GM18505 (cell line): Measurements from ENCODE around the gene CD248.
"Not testable (repeated sequence)": the region's sequence is repeated elsewhere in the genome, so short reads cannot be mapped to it uniquely, and the experiment has no call there.

ENCODE experiments used
- ATAC-seq: cut with Tn5 transposase; IDR thresholded peaks from one replicate; pipeline ENCODE4 v1.9.1; 2021; ENCODE audit not compliant: unreplicated experiment
- POLR2A ChIP-seq: IDR thresholded peaks from 4 replicates; pipeline ENCODE4 v1.6.1; 2011; ENCODE audit warnings: borderline replicate concordance; ENCODE audit not compliant: insufficient read depth, insufficient read length; ENCODE audit errors: extremely low read depth

CD248 gene, protein sequence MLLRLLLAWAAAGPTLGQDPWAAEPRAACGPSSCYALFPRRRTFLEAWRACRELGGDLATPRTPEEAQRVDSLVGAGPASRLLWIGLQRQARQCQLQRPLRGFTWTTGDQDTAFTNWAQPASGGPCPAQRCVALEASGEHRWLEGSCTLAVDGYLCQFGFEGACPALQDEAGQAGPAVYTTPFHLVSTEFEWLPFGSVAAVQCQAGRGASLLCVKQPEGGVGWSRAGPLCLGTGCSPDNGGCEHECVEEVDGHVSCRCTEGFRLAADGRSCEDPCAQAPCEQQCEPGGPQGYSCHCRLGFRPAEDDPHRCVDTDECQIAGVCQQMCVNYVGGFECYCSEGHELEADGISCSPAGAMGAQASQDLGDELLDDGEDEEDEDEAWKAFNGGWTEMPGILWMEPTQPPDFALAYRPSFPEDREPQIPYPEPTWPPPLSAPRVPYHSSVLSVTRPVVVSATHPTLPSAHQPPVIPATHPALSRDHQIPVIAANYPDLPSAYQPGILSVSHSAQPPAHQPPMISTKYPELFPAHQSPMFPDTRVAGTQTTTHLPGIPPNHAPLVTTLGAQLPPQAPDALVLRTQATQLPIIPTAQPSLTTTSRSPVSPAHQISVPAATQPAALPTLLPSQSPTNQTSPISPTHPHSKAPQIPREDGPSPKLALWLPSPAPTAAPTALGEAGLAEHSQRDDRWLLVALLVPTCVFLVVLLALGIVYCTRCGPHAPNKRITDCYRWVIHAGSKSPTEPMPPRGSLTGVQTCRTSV

DNA sequence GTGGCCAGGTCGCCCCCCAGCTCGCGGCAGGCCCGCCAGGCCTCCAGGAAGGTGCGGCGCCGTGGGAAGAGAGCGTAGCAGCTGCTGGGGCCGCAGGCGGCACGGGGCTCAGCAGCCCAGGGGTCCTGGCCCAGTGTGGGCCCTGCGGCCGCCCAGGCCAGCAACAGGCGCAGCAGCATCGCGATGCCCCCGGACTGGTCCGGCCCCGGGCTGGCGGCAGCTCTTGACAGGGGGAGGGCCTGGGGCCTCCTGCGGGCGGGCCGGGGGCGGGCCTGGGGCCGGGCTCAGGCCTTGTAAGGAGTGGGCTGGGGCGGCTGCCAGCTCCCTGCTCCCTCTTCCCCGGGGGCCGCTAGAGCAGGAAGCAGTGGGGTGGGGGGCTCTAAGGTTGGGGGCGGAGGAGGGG lies at the start of gene CD248:
Gene CD248 (minus strand): TSS at position 196 of the 403 bp plus-strand sequence. CDS start 17 bp downstream, at position 179.
- ATAC-seq: no peak
- TF ChIP-seq POLR2A: no peak

DNA sequence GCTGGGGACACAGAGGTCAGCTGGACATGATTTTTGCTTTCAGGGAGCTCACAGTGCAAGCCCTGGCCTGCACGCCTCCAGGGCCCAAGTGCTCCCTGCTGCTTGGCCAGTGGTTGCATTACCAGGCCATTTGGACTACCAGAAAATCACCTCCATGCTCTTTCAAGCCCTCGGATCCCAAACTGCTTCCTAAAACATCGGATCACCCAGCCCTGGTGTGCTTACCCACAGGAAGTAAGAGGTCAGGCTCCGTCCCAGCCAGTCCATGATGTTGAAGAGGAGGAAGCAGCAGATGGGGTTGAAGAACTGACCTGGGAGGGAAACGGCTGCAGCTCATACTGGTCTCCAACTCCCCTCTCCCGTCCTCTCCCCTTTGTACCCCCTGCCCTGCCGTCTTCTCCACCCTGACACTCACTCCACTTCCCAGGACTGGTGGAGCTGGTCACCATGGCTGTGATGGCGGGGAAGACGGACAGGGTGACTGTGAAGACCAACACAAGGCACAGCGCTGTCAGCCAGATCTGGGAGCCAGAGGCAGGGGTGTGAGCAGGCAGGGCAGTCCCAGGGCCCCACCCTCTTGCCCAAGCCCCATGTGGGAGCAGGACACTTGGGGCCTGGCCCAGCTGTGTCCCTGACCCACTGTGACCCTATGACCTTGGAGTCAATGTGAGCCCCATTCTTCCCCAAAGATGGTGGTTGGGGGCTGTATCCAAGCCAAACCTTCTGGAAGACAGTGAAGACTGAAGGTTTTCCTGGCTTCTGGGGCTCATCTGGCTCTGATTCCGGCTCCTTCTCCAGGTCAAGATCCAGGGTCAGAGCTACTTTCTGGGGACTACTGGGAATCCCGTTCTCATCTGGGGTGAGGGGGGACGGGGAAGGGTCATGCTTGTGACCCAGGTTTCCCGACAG lies 49.1 kb upstream of the CD248 start:
- TF ChIP-seq POLR2A: no peak
- ATAC-seq: no peak

DNA sequence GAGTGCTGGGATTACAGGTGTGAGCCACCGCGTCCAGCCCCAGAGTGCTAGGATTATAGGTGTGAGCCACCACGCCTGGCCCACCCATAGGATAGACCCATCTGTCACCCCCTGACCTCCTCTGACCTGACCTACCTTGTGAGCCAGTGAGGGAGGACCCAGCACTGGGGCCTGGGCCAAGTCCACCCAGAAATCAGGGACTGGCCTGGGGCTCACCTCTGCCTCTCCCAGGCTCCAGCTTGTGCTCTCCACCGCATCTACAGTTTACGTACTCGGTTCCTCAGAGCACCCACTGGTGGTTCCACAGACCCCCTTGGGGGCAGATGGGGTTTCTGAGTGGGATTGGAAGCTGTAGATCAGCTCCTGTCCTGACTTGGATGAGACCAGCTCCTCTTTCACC lies 48.3 kb upstream of the CD248 start:
- TF ChIP-seq POLR2A: no peak
- ATAC-seq: no peak

DNA sequence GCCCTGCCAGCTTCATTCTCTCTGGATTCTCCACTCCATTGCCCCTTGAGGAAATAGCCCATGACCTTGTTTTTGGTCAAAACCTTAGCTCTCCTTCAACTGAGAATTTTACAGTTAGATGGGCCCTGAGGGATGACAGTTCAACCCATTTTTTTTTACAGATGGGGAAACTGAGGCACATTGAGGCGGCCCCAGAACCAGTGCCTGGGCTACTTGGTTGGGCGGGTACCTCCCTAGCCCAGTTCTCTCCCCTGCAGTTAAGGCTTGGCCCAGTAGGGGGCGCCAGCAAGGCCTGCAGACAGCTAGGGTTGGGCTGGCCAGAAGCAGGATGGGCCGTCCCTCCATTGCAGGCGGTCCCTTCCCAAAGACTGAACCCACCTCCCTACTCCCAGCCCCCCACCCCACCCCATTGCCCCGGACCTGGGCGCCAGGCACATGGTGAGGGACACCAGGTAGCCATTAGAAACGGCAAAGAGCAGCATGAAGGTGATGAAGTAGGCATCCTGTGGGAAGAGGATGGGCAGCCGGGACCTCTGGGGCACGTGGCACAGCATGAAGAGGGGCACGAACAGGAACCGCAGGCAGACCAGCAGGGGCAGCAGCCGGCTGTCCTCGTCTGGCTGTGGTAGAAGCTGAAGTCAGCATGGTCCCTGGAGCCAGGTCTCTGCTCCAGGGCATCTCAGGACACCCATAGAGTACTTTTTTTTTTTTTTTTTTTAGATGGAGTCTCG lies 47.1 kb upstream of the CD248 start:
- no peak for ATAC-seq
- TF ChIP-seq POLR2A: no peak

DNA sequence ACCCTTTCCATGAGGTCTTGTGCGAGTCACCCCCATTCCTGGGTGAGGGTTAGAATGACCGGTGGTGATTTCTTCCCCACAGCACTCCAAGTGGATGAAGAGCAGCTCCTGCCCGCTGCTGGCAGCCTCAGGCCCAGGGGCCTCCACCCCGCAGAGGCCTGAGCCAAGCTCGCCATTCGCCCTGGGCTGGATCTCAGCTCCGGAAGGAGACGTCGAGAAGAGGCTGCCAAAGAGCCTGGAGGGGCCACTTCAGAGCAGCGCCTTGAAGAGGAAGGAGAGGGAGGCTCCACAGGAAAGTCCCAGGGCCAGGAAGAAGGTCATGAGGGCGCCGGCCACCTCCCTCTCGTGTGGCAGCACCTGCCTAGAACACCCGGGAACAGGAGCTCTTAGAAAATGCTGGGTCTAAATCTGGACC lies 46.4 kb upstream of the CD248 start:
- ATAC-seq: no peak
- TF ChIP-seq POLR2A: no peak

DNA sequence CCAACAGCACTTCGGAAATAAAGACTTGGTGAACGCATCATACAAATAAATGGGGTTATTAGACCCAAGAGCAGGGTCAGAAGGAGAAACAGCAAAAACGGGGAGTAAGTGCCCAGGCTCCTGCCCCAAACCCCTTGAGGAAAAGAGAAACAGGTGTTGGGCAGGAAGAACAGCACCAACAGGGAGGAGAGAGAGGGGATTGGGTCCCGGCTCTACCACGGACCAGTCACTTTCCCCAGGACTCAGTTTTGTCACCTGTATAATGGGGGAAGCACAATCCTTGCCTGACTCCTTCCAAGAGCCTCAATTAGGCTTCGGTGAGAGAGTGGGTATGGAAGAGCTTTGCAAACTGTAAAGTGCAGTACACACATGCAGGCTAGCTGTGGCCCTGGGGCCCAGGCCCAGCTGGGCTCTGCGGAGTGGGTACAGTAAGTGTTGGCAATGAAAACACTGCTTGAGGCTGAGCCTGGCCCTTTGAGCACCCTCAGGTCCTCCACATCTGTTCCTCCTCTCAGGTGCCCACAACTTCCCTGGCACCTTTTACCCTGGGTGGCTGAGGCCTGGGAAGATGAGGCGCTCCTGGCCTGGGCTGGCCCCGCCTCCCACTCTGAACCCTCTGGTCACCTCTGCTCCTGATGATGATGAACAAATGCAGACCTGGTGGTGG lies 45.8 kb upstream of the CD248 start:
- ATAC-seq: no peak
- TF ChIP-seq POLR2A: no peak

DNA sequence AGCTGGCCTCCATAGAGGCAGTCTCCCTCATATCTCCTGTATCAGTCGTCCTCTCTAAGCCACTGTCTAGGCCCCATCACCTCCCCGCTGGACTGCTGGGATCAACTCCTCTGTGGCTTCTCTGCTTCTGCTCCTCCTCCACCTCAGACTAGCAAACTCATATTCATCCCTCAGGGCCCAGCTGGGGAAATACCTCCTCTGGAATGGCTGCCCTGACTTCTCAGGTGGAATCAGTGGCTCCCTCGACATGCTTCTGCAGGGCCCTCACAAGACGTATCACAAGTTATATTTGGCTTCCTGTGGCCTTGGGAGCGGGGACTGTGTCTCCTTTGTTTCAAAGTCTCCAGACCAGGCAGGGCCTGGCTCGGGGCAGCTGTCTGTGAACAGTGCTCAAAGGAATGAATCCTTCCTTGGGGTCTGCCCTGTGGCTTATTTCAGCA lies 44.7 kb upstream of the CD248 start:
- no peak for TF ChIP-seq POLR2A
- no peak for ATAC-seq

DNA sequence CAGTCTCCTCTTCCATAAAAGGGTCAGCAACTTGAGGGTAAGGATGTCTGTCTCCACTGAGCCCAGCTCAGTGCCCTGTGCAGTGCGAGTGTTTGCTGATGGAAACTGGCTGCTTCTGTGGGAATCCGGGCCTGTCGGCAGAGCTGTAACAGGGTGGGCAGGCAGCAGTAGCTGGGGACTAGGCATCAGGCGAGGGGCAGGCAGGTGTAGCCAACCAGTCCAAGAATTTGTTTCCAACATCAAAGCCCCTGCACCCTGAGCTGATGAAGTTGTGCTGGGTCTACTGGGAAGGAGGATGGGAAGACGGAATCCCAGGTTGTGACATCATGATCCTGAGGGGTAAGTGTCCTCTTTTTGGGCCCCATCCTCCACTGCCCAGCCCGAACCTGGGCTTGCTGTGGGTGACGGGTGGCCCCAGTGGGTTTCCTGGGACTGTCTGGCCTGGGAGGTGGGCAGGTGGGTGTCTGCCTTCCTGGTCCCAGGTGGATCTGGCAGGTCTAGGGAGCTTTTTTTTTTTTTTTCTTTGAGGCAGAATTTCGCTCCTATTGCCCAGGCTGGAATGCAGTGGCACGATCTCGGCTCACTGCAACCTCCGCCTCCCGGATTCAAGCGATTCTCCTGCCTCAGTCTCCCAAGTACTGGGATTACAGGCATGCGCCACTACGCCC lies 43.7 kb upstream of the CD248 start:
- ATAC-seq: no peak
- no peak for TF ChIP-seq POLR2A

DNA sequence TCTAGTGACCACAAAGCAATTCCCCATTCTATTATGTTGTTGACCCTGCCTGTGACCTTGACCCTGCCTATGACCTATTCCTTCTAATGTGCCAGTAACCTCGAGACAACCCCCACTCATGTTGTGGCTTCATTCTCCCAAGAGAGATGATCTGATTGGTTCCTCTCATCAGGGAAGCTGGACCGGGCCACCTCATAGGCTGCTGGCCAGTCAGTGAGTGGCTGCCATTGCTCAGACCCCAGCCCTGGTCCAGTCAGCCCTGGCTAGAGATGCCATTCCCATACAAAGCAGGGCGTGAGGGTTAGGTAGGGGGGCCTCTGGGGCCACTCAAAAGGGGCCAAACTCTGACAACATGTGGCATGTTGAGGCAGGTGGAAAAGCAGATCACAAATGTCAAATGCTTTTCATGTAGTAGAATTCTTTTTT lies 42.8 kb upstream of the CD248 start:
- ATAC-seq: no peak
- TF ChIP-seq POLR2A: peak; percentile 19

DNA sequence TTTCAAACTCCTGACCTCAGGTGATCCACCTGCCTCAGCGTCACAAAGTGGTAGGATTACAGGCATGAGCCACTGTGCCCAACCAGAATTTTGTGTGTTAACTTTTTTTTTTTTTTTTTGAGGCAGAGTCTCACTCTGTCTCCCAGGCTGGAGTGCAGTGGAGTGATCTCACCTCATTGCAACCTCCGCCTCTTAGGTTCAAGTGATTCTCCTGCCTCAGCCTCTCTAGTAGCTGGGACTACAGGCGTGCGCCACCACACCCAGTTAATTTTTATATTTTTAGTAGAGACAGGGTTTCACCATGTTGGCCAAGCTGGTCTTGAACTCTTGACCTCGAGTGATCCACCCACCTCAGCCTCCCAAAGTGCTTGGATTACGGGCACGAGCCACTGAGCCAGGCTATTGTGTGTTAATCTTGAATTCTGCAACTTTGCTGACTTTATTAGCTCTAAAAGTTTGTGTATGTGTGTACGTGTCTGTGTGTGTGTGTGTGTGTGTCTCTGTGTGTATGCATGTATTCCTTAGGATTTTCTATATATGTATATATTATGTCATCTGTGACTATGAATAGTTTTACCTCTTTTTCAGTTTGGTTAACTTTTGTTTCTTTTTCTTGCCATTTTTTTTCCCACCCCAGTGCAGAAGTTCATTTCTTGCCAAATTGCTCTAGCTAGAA lies 33.9 kb upstream of the CD248 start:
- not testable (repeated sequence) for ATAC-seq

DNA sequence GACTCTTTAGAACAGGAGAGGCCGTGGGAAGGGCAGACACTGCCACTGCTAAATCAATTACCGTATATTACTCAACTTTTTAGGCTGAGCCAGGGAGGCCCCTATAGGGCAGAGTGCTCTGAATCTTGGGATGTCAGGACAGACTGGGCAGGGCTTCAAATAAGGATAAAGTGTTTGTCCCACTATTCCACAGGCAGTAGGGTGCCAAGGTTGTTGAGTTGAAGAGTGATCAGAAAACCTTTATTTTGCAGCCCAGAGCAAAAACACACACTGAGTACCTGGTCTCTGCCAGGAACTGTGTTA lies 32.2 kb upstream of the CD248 start:
- no peak for TF ChIP-seq POLR2A
- ATAC-seq: no peak
